SK-N-SH (cell line): Measurements from ENCODE around the gene NRCAM. TPM values are rescaled to one million over a fixed set of nuclear protein-coding genes. Genes with fewer than 3 reads are reported as not detected.

Experiments
- CTCF ChIA-PET: fragments of 300-600, 350-600 bp; formaldehyde crosslinking; extraction: SDS; loops from one replicate; lab custom pipeline; 2021; lab: Yijun Ruan, JAX
- POLR2A ChIA-PET: fragments of 350-600 bp; sonication (Branson Sonifier 250); formaldehyde crosslinking; extraction: SDS; loops from one replicate; lab custom pipeline; 2020; ENCODE audit warnings: antibody characterized with exemption, inconsistent platforms; lab: Yijun Ruan, JAX
- DNase-seq: peaks from one replicate; pipeline ENCODE4 v3.0.0; 2012
- H2AFZ ChIP-seq: fragments of 200-600 bp; sonication (generic); 2 replicates; pipeline ENCODE4 v1.8.1; 2016; ENCODE audit warnings: antibody characterized with exemption, mild to moderate bottlenecking, low read depth
- H3F3A ChIP-seq: fragments of 200-600 bp; sonication (generic); replicated peaks from 2 replicates; pipeline ENCODE3; 2016; ENCODE audit warnings: antibody characterized with exemption, mild to moderate bottlenecking; ENCODE audit not compliant: insufficient read depth
- H3K27ac ChIP-seq, 2 experiments: fragments of 200-500 bp in 1 of 2; fragments of 200-600 bp in 1 of 2; sonication (Bioruptor generic) in 1 of 2; sonication (generic), shearing (Covaris generic) in 1 of 2; 2 replicates each; pipeline versions ENCODE4 v1.5.1 to v1.6.1; 2014 to 2016; ENCODE audit warnings: low read depth in 2 of 2, inconsistent platforms in 1 of 2, low read length in 1 of 2, mild to moderate bottlenecking in 1 of 2, mixed read lengths in 1 of 2
- H3K27me3 ChIP-seq: fragments of 200-600 bp; sonication (generic), shearing (Covaris generic); 2 replicates; pipeline ENCODE4 v1.6.1; 2016; ENCODE audit warnings: mixed run types; ENCODE audit not compliant: insufficient read depth
- H3K36me3 ChIP-seq, 2 experiments: fragments of 200-500 bp in 1 of 2; fragments of 200-600 bp in 1 of 2; sonication (Bioruptor generic) in 1 of 2; sonication (generic) in 1 of 2; replicated peaks in 1 of 2; 2 replicates each; pipeline versions ENCODE3 to v1.5.1; 2014 to 2016; ENCODE audit warnings: low read length in 1 of 2, mild to moderate bottlenecking in 1 of 2; ENCODE audit not compliant: insufficient read depth in 2 of 2, control insufficient read depth in 1 of 2
- H3K4me1 ChIP-seq, 2 experiments: fragments of 200-500 bp in 1 of 2; fragments of 200-600 bp in 1 of 2; sonication (Bioruptor generic) in 1 of 2; sonication (generic), shearing (Covaris generic) in 1 of 2; 2 replicates each; pipeline versions ENCODE4 v1.5.1 to v1.6.1; 2014 to 2016; ENCODE audit warnings: low read depth in 1 of 2, low read length in 1 of 2, mixed run types in 1 of 2; ENCODE audit not compliant: insufficient read depth in 2 of 2, control insufficient read depth in 1 of 2
- H3K4me2 ChIP-seq: fragments of 200-600 bp; sonication (generic), shearing (Covaris generic); 2 replicates; pipeline ENCODE4 v1.6.1; 2017; ENCODE audit warnings: mixed run types
- H3K4me3 ChIP-seq, 2 experiments: fragments of 200-500 bp in 1 of 2; fragments of 200-600 bp in 1 of 2; sonication (Bioruptor generic) in 1 of 2; sonication (generic), shearing (Covaris generic) in 1 of 2; 2 replicates each; pipeline versions ENCODE4 v1.5.1 to v1.8.1; 2014 to 2016; ENCODE audit warnings: low read depth in 2 of 2, inconsistent platforms in 1 of 2, low read length in 1 of 2, mild to moderate bottlenecking in 1 of 2, mixed read lengths in 1 of 2, moderate library complexity in 1 of 2
- H3K79me2 ChIP-seq: fragments of 200-600 bp; sonication (generic); 2 replicates; pipeline ENCODE4 v1.8.1; 2017; ENCODE audit warnings: mild to moderate bottlenecking; ENCODE audit not compliant: insufficient read depth
- H3K9ac ChIP-seq: fragments of 200-600 bp; sonication (generic); 2 replicates; pipeline ENCODE4 v1.6.1; 2017; ENCODE audit warnings: mixed run types
- H3K9me2 ChIP-seq: fragments of 200-600 bp; sonication (generic); 2 replicates; pipeline ENCODE4 v1.6.1; 2017; ENCODE audit warnings: mixed run types
- H3K9me3 ChIP-seq: fragments of 200-600 bp; sonication (generic); 2 replicates; pipeline ENCODE4 v1.6.1; 2017; ENCODE audit warnings: mixed run types, mild to moderate bottlenecking, moderate library complexity
- H4K20me1 ChIP-seq: fragments of 200-600 bp; sonication (generic); 2 replicates; pipeline ENCODE4 v1.6.1; 2017; ENCODE audit warnings: mild to moderate bottlenecking, mixed run types; ENCODE audit not compliant: insufficient read depth
- CTCF ChIP-seq: fragments of 200-600 bp; sonication (generic); IDR thresholded peaks from 2 replicates; pipeline ENCODE4 v1.6.1; 2017; ENCODE audit warnings: antibody characterized with exemption, mild to moderate bottlenecking, moderate library complexity
- EZH2phosphoT487 ChIP-seq: fragments of 200-600 bp; sonication (generic); IDR thresholded peaks from 2 replicates; pipeline ENCODE4 v1.6.1; 2017; ENCODE audit warnings: low read depth, mixed run types, mild to moderate bottlenecking, antibody characterized with exemption, moderate library complexity, borderline replicate concordance
- FOSL2 ChIP-seq: IDR thresholded peaks from 2 replicates; pipeline ENCODE4 v1.4.0; 2012; ENCODE audit warnings: low read depth, mild to moderate bottlenecking, moderate library complexity, borderline replicate concordance
- FOXJ3 ChIP-seq: sonication (generic); formaldehyde crosslinking; IDR thresholded peaks from 2 replicates; pipeline ENCODE4 v1.5.1; 2020; ENCODE audit warnings: mild to moderate bottlenecking, missing genetic modification reagents
- FOXM1 ChIP-seq: IDR thresholded peaks from 2 replicates; pipeline ENCODE4 v1.4.0; 2012; ENCODE audit warnings: low read depth, mild to moderate bottlenecking
- MXI1 ChIP-seq: IDR thresholded peaks from 2 replicates; pipeline ENCODE4 v1.6.1; 2012; ENCODE audit warnings: mild to moderate bottlenecking, low read depth, low read length, improper control_type of control experiment
- NFIC ChIP-seq: IDR thresholded peaks from 2 replicates; pipeline ENCODE4 v1.4.0; 2012; ENCODE audit warnings: borderline replicate concordance
- POLR2AphosphoS5 ChIP-seq: IDR thresholded peaks from 2 replicates; pipeline ENCODE4 v1.6.1; 2012; ENCODE audit warnings: low read depth, low read length
- RAD21 ChIP-seq: IDR thresholded peaks from 2 replicates; pipeline ENCODE4 v1.6.1; 2012; ENCODE audit warnings: mild to moderate bottlenecking, low read length
- RCOR1 ChIP-seq: fragments of 150-350 bp; IDR thresholded peaks from 2 replicates; pipeline ENCODE4 v1.6.1; 2017; ENCODE audit warnings: antibody characterized with exemption, low read length
- REST ChIP-seq: IDR thresholded peaks from 2 replicates; pipeline ENCODE4 v1.6.1; 2012; ENCODE audit warnings: mild to moderate bottlenecking, low read depth, low read length, moderate library complexity
- SIN3A ChIP-seq: IDR thresholded peaks from 2 replicates; pipeline ENCODE4 v1.6.1; 2012; ENCODE audit warnings: low read depth, mild to moderate bottlenecking, low read length, moderate library complexity, borderline replicate concordance
- SMC3 ChIP-seq: IDR thresholded peaks from 2 replicates; pipeline ENCODE4 v1.6.1; 2012; ENCODE audit warnings: low read depth, low read length, improper control_type of control experiment
- TCF12 ChIP-seq: IDR thresholded peaks from 2 replicates; pipeline ENCODE4 v1.4.0; 2012
- YY1 ChIP-seq: IDR thresholded peaks from 2 replicates; pipeline ENCODE4 v1.4.0; 2012; ENCODE audit warnings: low read depth, mild to moderate bottlenecking
- ZBTB33 ChIP-seq: IDR thresholded peaks from 2 replicates; pipeline ENCODE4 v1.4.0; 2012; ENCODE audit warnings: low read depth, borderline replicate concordance
- WGBS: methylation state at CpG from one replicate; pipeline ENCODE4 v1.1.6; 2017; ENCODE audit warnings: low lambda C conversion rate; 5-methylcytosine and 5-hydroxymethylcytosine counted together
- polyA plus RNA-seq, 3 experiments: library from polyadenylated mRNA; depleted of rRNA; stranded (reverse); fragments of >200 nt; gene quantifications; 2 replicates each; pipeline ENCODE4 v1.2.3, GENCODE V29; 2012
- TF ChIP-seq, protein P1 (sequence below): IDR thresholded peaks from 2 replicates; pipeline ENCODE4; 2012
- TF ChIP-seq, protein P2 (sequence below): IDR thresholded peaks from 2 replicates; pipeline ENCODE4 v1.4.0; 2012; ENCODE audit warnings: low read depth, borderline replicate concordance

NRCAM gene
- polyA plus RNA-seq, 1 of the 3 experiments (the other 2 are of a cell fraction): 1.1 TPM

DNA sequence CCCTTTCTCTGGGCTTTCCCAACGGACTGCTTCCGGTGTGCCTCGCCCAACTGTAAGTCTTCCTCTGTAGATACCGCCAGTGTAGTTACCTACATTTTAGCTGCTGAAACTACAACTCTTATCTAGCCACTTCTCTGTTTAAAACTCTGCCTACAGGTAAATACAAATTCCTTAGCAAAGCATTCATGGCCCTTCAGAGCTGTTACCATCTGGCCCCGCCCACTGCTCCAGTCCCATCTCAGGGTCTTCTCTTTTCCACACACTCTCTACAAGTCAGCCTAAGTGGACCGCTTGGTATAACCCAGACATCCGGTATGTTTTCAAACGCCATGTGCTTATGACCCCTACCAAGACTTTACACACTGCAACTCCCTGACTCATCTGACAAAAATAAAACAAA, 285.1 kb downstream of the NRCAM start:
- H3K27ac ChIP-seq: no peak overlapping the region
- no peaks in the 10 kb centered on the region for H4K20me1 ChIP-seq
- WGBS: 86% methylated on average over 8 of the region's 8 CpGs
- peaks cover 0 to 18% of the 10 kb centered on the region in 2 experiments for H3K36me3 ChIP-seq
- no peaks in the 10 kb centered on the region; the same call in 1 of the 2 replicates for H3K27me3 ChIP-seq
- TF ChIP-seq RCOR1 (no peak), EZH2phosphoT487 (no peak)
- CTCF ChIA-PET: interaction anchor here (1.2 to 1.8 kb wide), 5 partner anchors 10 to 428 kb away, joined by 4 to 17 read pairs (median 5); partner anchors contain the start of gene CBLL1
- H3K9me2 ChIP-seq: no peaks in the 10 kb centered on the region
- DNase-seq: no peak
- no peak overlapping the region for H3K4me3 ChIP-seq
- no peak overlapping the region for H3K4me2 ChIP-seq
- no peaks in the 10 kb centered on the region for H3K4me1 ChIP-seq
- H3K79me2 ChIP-seq: no peaks in the 10 kb centered on the region
- H3F3A ChIP-seq: no peaks in the 10 kb centered on the region
- H2AFZ ChIP-seq: no peak overlapping the region
- no peaks in the 10 kb centered on the region for H3K9me3 ChIP-seq
- POLR2A ChIA-PET: no interaction called here
- H3K9ac ChIP-seq: no peak overlapping the region

DNA sequence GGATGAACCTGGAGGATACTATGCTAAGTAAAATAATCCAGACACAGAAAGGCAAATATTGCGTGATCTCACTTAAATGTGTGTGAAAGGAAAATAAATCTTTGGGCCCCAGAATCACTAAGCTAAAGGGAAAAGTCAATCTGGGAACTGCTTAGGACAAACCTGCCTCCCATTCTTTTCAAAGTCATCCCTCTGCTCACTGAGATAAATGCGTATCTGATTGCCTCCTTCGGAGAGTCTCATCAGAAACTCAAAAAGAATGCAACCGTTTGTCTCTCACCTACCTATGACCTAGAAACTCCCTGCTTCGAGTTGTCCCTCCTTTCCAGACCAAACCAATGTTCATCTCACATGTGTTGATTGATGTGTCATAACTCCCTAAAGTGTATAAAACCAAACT, 286.0 kb downstream of the NRCAM start:
- Histone ChIP-seq H4K20me1 (no peaks in the 10 kb centered on the region), H3K27ac (no peak overlapping the region), H3F3A (no peaks in the 10 kb centered on the region), H3K4me1 (no peaks in the 10 kb centered on the region), H3K4me2 (no peak overlapping the region), H3K9me2 (no peaks in the 10 kb centered on the region), H3K27me3 (no peaks in the 10 kb centered on the region; the same call in 1 of the 2 replicates), H3K9me3 (no peaks in the 10 kb centered on the region), H2AFZ (no peak overlapping the region), H3K4me3 (no peak overlapping the region), H3K36me3 (peaks cover 0 to 9% of the 10 kb centered on the region in 2 experiments), H3K79me2 (no peaks in the 10 kb centered on the region), H3K9ac (no peak overlapping the region)
- WGBS: 71% methylated on average over 5 of the region's 5 CpGs
- CTCF ChIA-PET: interaction anchor here (1.2 to 1.8 kb wide), 4 partner anchors 11 to 327 kb away, joined by 4 to 17 read pairs (median 5); no protein-coding TSS in a partner anchor
- no peak for DNase-seq
- TF ChIP-seq ZBTB33: no peak
- TF ChIP-seq RAD21: no peak
- TF ChIP-seq MXI1: no peak
- TF ChIP-seq FOXM1: no peak
- TF ChIP-seq SIN3A: no peak
- TF ChIP-seq TCF12: no peak
- TF ChIP-seq NFIC: no peak
- no peak for TF ChIP-seq FOXJ3 (CRISPR knock-in tag)
- no peak for TF ChIP-seq POLR2AphosphoS5
- TF ChIP-seq RCOR1: no peak
- TF ChIP-seq, protein P1, sequence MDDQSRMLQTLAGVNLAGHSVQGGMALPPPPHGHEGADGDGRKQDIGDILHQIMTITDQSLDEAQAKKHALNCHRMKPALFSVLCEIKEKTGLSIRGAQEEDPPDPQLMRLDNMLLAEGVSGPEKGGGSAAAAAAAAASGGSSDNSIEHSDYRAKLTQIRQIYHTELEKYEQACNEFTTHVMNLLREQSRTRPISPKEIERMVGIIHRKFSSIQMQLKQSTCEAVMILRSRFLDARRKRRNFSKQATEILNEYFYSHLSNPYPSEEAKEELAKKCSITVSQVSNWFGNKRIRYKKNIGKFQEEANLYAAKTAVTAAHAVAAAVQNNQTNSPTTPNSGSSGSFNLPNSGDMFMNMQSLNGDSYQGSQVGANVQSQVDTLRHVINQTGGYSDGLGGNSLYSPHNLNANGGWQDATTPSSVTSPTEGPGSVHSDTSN: no peak
- TF ChIP-seq REST: no peak
- TF ChIP-seq YY1: no peak
- TF ChIP-seq, protein P2, sequence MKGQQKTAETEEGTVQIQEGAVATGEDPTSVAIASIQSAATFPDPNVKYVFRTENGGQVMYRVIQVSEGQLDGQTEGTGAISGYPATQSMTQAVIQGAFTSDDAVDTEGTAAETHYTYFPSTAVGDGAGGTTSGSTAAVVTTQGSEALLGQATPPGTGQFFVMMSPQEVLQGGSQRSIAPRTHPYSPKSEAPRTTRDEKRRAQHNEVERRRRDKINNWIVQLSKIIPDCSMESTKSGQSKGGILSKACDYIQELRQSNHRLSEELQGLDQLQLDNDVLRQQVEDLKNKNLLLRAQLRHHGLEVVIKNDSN: no peak
- no peak for TF ChIP-seq SMC3
- no peak for TF ChIP-seq CTCF
- TF ChIP-seq FOSL2: no peak
- POLR2A ChIA-PET: no interaction called here
